Left kidney (tissue), 2 donors: ENCODE data around the gene NRIP1. TPM values are rescaled to one million over a fixed set of nuclear protein-coding genes. Genes with fewer than 3 reads are reported as not detected.

Source experiments
- DNase-seq: peaks from one replicate; pipeline ENCODE4 v3.0.0-alpha.2; 2013
- polyA plus RNA-seq: library from polyadenylated mRNA; unstranded; fragments of 120-200 nt; gene quantifications from one replicate; pipeline ENCODE4 v1.2.1, GENCODE V29; 2013; ENCODE audit not compliant: insufficient read length

Gene NRIP1
- polyA plus RNA-seq, 1 donor, result 64.6 TPM

- DNase-seq, result no peak
These were observed 58.1 kb downstream of the NRIP1 start for GRCh38 chr21:15006594-15007230.

DNA sequence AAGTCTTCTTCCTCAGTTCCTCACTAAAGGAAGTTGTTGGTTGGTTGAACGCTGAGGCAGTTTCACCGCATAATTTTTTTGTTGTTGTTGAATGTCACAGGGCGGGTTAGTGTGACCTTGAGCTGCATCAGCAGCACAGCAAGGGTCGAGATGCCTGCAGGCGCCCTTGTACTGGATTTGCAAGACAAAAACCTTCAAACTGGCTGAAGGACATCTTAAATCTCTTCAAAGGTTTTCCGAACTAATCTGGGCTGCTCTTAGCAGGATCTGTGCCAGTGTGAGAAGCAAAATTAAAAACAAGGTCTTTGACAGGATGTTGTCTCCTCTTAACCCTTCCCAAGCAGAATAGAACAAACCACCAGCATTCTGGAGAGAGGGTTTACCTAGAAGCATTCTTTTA, 59.4 kb downstream of the NRIP1 start:
- no peak for DNase-seq

DNA sequence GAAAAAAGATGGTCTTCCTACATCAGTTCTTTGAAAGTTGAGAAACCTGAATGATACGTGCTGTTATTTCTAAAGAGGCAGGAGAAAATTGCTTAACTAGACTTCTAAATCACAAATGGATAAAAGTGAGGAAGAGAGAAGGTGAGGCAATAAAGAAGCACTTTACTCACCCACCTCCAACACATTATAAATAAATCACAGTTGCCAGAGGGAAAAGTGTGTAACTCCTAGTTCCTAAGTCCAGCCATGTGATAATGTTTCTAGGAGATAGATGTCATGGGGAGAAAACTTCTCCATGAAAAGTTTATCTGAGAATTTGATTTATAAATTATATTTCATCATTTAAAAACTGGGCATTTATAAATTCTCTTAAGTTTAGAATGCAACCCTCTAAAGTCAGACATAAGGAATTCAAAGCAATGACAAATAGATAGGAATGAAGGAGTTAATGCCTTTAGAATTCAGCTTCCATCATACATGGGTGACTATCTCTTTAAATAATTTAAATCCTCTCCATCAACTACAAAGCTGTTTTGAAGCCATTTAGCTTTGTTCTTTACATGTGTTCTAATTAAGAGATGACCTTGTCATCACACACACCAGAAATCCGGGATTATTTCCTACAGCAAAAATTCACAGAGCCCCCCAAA, 60.0 kb downstream of the NRIP1 start:
- DNase-seq, result no peak

DNA sequence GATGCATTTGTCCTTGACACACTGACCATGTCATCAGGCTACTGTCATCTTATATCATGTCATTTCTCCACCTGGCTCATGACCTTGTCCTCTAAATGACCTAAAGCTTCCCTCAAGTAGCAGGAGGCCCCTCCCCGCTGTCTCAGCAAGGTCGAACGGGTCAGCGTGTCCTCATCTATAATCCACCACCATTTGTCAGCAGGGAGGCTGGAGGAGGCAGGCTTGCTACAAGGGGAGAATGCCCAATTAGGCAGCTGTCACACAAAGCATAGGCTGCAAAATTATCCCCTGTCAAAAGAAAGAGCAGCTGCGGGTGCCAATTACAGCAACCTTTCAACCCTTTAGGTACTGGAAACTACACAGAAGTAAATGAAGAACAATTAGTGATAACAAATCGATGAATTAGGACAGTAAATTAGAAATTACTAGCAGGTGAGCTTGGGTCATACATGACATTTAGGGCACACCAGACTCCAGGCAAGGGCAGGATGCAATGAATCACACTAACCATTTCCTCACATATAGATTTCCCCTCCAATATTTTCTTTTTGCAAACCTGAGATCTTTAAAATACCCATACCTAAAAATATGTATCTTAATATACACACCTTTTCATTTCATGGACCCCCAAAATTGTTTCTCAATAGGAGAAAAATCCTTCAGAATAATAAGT, 61.2 kb downstream of the NRIP1 start:
- DNase-seq, result no peak

DNA sequence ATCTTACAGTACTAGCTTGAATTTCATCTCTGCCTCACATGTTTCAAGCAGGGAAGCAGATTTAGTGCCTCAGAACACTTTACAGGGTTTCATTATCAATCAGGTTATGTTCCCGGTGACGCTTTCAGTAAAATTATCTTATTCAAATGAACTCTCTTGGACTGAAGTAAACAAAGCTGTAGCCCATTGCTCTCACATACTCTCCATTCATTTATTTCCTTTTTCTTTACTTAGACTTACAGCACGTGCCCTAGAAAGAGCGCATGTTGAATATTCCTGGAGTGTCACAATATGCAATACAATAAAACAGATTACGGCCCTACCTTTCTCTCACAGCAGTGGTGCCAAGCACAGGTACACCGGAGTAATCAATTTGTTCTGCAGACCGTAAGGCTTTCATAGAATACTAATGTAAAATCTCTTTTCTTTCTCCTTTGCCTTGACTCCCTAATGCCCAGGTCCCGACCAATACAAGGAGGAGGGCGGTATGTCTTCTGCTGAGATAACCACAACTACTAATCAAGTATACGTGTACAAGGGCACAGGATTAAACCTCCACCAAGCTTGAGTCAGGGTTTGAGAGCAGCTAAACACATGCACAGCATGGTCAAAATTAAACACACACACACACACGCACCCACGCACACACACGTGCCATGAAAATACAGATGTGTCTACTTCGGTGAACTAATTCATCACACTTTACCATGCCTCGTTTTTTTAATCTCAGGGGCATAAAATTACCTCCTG, 62.8 kb downstream of the NRIP1 start:
- no peak for DNase-seq

DNA sequence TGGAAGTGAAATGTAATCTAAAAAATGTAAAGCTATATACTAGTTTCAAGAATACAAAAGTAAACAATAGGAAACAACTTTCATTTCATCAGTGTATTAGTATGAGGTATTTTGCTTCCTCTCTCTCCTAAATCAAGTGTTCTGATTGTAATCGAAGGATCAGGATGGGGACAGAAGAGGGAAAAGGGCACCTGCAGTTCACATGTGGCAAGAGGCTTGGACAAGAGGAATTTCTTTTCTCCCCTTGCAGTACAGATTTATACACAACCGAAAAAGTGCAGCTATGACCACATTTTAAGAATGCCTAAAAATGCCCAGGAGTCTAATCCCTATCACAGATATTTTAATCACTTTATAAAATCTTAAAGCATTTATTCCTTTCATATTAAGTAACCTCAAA, 63.7 kb downstream of the NRIP1 start:
- DNase-seq, result no peak

DNA sequence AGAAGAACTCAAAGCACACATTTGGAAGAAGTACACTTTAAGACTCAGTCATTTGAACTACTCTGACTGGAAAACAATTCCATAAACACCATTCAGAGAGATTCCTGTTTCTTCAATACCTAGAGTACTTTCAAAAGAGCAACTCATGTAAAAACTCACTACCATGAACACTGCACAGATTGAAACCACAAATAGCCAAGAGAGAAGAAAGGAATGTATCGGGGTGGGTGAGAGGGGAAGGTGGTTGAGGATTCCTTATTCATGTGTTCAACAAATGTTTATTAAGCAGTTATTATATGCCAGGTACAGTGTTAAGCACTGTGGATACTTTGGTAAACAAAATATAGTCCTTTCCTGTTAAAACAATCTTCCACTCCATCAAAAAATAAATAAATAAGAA, 64.7 kb downstream of the NRIP1 start:
- no peak for DNase-seq

GRCh38 chr21:14998784-14999183, 66.0 kb downstream of the NRIP1 start:
- no peak for DNase-seq

DNA sequence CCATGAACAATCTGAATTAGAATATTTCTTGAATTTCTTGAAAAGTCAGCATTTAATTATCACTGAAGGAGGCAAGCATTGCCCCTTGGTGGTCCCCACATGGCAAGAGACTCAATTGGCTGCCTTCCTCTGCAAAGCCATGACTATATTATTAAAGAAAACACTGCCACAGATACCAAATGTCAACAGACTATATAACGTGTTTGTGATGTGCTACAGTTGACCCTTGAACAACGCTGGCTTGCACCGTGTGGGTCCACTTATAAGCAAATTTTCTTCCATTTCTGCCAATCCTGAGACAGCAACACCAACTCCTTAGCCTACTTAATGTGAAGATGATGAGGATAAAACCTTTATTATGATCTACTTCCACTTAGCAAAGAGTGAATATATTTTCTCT, 66.5 kb downstream of the NRIP1 start:
- no peak for DNase-seq

DNA sequence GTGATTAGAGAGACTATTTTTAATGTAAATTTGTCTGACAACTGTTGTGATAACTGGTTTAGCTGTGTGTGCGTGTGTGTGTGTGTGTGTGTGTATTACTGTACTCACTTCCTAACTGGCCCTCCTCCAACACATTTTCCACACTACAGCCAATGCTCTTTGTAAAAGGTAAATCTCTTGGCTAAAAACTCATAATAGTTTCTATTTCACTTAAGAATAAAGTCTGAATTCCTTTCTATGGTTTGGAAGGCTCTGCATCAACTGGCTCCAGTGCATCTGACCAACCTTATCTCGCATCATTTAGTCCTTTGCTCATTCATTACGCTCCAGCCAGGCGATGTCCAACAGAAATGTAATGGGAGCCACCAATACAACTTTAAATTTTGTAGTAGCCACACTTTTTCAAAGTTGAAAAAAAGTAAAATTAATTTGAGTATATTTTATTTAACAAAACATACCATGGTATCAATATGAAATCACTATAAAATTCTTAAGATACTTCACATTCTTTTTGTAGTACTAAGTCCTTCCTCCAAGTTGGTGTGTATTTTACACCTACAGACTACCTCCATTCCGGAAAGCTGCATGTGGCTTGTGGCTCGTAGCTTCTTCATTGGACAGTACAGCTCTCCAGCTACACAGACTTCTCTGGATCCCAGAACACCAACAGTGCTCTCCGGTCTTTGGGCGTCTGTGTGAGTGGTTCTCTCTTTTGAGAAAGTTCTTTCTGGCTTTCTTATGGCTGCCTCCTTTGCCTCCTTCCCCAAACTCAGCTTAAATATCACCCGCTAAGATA, 68.9 kb downstream of the NRIP1 start:
- DNase-seq, result no peak

- DNase-seq, result no peak
These were observed 69.6 kb downstream of the NRIP1 start for GRCh38 chr21:14995226-14995625.

- DNase-seq, result no peak
These were observed 71.7 kb downstream of the NRIP1 start for GRCh38 chr21:14993115-14993514.

DNA sequence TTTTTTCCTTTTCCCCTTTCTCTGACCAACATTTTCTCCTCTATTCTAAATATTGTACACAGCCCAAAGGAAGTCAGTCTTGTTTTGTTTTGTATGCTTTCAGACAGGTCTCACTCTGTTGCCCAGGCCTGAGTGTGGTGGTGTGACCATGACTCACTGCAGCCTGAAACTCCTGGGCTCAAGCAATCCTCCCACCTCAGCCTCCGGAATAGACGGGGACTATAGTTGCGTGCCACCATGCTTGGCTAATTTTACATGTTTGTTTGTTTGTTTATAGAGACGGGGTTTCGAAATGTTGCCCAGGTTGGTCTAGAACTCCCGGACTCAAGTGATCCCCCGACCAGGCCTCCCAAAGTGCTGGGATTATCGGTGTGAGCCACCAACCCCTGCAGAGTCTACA, 72.8 kb downstream of the NRIP1 start:
- DNase-seq, result no peak

DNA sequence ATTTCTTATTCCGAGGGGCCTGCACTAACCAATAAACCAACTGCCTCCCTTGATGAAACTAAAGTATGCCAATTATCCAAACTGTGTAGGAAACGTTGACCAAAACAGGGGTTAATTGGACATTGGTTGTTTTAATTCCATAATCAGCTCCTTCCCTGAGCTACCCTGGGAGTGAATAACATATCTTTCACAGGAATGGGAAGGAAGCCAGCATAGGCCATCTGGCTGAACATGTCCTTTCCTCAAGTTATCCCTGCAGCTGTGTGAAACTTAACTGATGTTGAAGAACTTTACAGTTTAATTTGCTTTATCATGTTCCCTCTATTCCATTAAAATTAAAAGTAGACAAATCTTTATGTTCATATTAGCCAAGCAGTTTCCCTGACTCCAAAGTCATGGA, 75.4 kb downstream of the NRIP1 start:
- no peak for DNase-seq

- no peak for DNase-seq
These were observed 76.0 kb downstream of the NRIP1 start for GRCh38 chr21:14988760-14989159.

GRCh38 chr21:14987370-14988170, 77.2 kb downstream of the NRIP1 start:
- DNase-seq, result no peak

GRCh38 chr21:14985306-14985705, 79.5 kb downstream of the NRIP1 start:
- DNase-seq, result no peak

GRCh38 chr21:14982336-14982735, 82.5 kb downstream of the NRIP1 start:
- no peak for DNase-seq

GRCh38 chr21:14981246-14981645, 83.6 kb downstream of the NRIP1 start:
- DNase-seq, result no peak

DNA sequence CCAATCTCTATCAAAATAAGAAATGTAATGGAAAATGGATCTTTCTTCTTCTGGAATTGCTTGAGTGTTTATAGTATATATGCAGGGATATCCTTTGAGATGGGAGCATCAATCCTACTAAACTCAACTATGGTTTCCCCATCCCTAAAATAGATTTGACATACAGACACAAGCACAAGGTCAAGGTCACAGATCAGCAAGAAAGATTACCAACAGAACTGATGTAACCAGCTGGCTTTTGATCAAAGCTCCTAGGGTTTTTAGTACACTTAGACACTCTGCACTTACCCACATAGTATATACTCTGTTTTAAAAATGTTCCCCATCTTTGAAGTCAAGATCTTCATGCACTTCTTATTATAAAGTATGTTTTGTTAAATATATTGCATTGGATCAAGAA, 85.5 kb downstream of the NRIP1 start:
- no peak for DNase-seq

DNA sequence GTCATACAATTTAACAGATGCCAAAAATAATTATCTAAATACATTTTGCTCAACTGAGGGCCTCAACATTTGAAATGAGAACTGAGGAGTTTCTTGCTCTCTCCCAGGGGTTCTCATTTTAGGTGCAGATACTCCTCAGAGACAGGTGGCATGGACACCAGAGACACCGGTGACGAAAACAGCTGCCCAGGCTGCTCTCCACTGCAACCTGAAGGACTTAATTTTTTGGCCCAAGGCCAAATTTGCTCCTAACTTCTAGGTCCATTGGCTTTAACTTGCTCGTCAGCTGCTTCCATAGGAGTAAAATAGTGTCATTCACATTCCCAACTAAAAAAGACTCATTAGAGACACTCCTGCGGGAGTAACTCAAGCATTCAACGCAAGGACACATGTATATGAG, 87.0 kb downstream of the NRIP1 start:
- DNase-seq, result no peak
